Measurements from ENCODE around the gene ACP4. TPM values are rescaled to one million over a fixed set of nuclear protein-coding genes. Genes with fewer than 3 reads are reported as not detected.

Gene ACP4
- total and polyA plus RNA-seq, 4 donors, result not detected

DNA sequence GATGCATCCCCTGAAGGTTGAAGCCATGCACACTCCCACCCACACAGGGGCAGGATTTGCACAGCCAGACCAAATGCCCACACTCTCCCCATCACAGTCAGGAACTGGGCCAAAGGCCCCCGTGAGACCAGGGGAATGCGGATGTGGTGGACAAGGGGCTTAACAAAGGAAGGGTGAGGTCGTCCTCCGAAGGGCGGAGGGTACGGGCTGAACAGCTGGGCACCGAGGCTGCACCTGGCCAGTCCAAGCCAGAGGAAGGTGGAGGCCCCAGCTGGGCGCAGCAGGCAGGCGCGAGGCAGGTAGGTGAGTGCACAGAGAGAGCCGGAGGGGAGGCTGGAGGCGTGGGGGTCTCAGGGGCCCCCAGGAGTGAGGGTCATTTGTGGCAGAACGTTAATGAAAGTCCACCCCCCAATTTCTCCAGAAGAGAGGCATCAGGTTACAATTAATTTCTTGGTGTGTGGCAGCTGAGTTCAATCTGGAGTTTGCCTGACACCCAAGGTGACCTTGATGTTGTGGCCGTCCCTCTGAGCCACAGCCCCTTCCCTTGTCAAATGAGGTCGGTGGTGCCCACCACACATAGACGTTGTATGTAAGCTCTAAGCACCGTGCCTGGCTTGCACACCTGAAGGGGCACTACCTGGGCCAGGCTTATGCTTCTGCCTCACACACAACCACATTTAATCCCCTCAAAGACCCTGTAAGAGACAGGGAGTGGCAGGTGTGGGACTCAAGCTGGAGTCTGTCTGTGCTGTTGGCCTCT is 40.2 kb downstream of the ACP4 start:
- Histone ChIP-seq H3K36me3 (ENCODE audit: control insufficient read depth in 1 of 2, insufficient read depth in 2 of 2, low read length in 1 of 2) (no peaks in the 10 kb centered on the region), H3K4me1 (ENCODE audit: control insufficient read depth in 1 of 2, insufficient read depth in 2 of 2, low read length in 2 of 2) (no peaks in the 10 kb centered on the region), H3K4me3 (ENCODE audit: low read length in 2 of 2) (no peak overlapping the region), H3K27me3 (ENCODE audit: control insufficient read depth in 1 of 2, insufficient read depth in 2 of 2, low read length in 1 of 2) (no peaks in the 10 kb centered on the region), H3K27ac (ENCODE audit: low read depth in 1 of 2, low read length in 2 of 2) (no peak overlapping the region), H3K9me3 (ENCODE audit: control insufficient read depth, low read length) (no peaks in the 10 kb centered on the region)
- DNase-seq (peak in 1 of 2 donors; percentile 49), ATAC-seq (ENCODE audit: low FRiP score) (no peak)
- 46 to 53% methylated on average over 17 of the region's 17 CpGs for WGBS, 2 donors
- intact Hi-C loops (cut with DNase I), result no loop called here

DNA sequence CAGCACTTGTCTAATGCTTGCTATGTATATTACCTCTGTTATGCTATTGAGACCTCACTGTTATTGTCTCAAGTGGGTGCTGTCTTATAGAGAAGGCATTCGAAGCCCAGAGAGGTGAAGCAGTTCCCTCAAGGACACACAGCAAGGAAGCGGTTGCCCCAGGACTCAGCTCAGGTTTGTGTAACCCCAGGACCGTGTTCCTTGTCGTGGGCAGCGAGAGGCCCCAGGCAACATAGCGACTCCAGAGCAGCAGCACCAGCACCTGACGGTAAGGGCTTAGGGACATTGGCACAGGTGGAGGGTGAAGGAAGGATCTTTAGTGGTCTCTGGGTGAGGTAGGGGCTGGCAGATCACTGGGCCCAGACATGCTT is 40.8 kb downstream of the ACP4 start:
- no peak for DNase-seq
- no peaks in the 10 kb centered on the region for H3K9me3 ChIP-seq (ENCODE audit: control insufficient read depth, low read length)
- no peaks in the 10 kb centered on the region for H3K4me1 ChIP-seq (ENCODE audit: control insufficient read depth in 1 of 2, insufficient read depth in 2 of 2, low read length in 2 of 2)
- no peak for ATAC-seq (ENCODE audit: low FRiP score)
- 74% methylated on average over 7 of the region's 7 CpGs for WGBS, 2 donors
- H3K27ac ChIP-seq (ENCODE audit: low read depth in 1 of 2, low read length in 2 of 2), result no peak overlapping the region
- no peaks in the 10 kb centered on the region for H3K27me3 ChIP-seq (ENCODE audit: control insufficient read depth in 1 of 2, insufficient read depth in 2 of 2, low read length in 1 of 2)
- H3K4me3 ChIP-seq (ENCODE audit: low read length in 2 of 2), result no peak overlapping the region
- intact Hi-C loops (cut with DNase I), result no loop called here
- H3K36me3 ChIP-seq (ENCODE audit: control insufficient read depth in 1 of 2, insufficient read depth in 2 of 2, low read length in 1 of 2), result no peaks in the 10 kb centered on the region

DNA sequence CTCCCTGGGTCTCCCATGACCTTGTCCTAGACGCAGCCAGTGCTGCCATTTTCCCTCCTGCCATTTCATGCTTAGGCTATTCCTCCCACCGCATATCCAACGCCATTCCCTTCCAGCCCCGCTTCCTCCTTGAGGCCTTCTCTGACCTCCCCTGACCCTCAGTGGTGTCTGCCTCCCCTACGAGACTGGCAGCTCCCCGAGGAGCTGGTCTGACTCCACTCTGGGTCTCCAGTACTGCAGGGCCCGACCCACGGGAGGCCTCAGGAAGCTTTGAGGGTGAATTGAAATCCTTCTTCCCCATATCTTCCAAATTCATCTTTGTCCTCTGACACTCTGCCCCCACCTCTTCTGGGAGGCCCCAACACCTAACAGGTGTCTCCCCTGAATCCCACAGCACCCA is 42.5 kb downstream of the ACP4 start:
- WGBS, 2 donors, result 88 to 92% methylated on average over 8 of the region's 8 CpGs
- DNase-seq (peak in 1 of 2 donors; percentile 31), ATAC-seq (ENCODE audit: low FRiP score) (no peak)
- Histone ChIP-seq H3K9me3 (ENCODE audit: control insufficient read depth, low read length) (no peaks in the 10 kb centered on the region), H3K27me3 (ENCODE audit: control insufficient read depth in 1 of 2, insufficient read depth in 2 of 2, low read length in 1 of 2) (no peaks in the 10 kb centered on the region), H3K4me3 (ENCODE audit: low read length in 2 of 2) (no peak overlapping the region), H3K36me3 (ENCODE audit: control insufficient read depth in 1 of 2, insufficient read depth in 2 of 2, low read length in 1 of 2) (no peaks in the 10 kb centered on the region), H3K27ac (ENCODE audit: low read depth in 1 of 2, low read length in 2 of 2) (no peak overlapping the region), H3K4me1 (ENCODE audit: control insufficient read depth in 1 of 2, insufficient read depth in 2 of 2, low read length in 2 of 2) (no peaks in the 10 kb centered on the region)
- intact Hi-C loops (cut with DNase I), result no loop called here

DNA sequence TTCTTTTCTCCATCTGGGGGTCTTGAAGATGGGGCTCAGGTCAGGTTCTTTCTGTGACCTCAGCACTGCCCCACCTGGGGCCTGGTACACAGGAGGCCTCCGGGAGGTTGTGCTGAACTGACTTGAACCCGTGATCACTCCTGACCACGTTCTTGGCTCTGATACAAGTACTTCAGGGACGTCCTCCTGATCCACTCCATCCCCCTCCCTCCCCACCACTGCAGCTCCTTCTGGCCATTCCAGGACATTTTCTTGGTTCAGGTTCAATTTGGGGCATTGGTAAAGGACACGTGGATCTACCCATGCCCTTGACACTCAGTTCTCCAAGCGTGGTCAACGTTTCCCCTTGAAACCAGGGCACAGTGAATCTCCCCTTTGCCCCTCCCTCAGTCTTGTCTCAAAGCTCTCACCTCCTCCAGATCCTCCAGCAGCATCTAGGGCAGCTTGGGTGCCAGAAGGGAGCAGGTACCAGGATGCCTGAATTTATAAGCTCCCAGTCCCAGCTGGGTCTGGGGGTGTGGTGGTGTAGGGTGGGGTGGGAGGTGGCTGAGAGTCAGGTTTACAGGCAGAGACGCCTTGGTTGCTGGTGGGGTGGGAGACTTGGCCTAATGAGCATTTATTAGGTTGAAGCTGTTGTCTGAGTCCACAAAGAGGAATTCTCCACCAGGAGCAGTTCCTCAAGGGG is 43.0 kb downstream of the ACP4 start, which contains the start of gene KLK15:
TSS of gene KLK15 (minus strand) at position 458 of the 685 bp plus-strand sequence. CDS start 2,082 bp downstream, outside the sequence.
- H3K36me3 ChIP-seq (ENCODE audit: control insufficient read depth in 1 of 2, insufficient read depth in 2 of 2, low read length in 1 of 2), result no peaks in the 10 kb centered on the region
- H3K4me1 ChIP-seq (ENCODE audit: control insufficient read depth in 1 of 2, insufficient read depth in 2 of 2, low read length in 2 of 2), result no peaks in the 10 kb centered on the region
- intact Hi-C loops (cut with DNase I), result no loop called here
- H3K27ac ChIP-seq (ENCODE audit: low read depth in 1 of 2, low read length in 2 of 2), result no peak within 1 kb of the TSS
- WGBS, 2 donors, result 69 to 75% methylated on average over 8 of the region's 8 CpGs
- no peaks in the 10 kb centered on the region for H3K9me3 ChIP-seq (ENCODE audit: control insufficient read depth, low read length)
- H3K27me3 ChIP-seq (ENCODE audit: control insufficient read depth in 1 of 2, insufficient read depth in 2 of 2, low read length in 1 of 2), result no peaks in the 10 kb centered on the region
- ATAC-seq (ENCODE audit: low FRiP score) (no peak), DNase-seq (peak in 1 of 2 donors; percentile 27)
- H3K4me3 ChIP-seq (ENCODE audit: low read length in 2 of 2), result no peak within 1 kb of the TSS

DNA sequence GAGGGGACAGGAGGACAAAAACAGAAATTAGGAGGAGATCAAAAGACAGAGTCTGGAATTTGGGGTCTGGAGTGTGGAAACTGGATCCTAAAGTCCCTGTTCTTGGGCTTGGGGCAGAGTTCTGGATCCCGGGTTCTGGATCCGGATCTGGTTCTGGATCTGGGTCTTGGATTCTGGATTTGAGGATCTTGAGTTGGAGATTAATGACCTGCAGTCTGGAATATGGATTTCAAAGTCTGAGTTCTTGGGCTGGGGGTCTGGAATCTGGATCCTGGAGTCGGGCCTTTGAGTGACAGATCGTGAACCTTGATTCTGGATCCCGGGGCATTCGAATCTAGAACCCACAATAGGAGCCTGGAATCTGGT is 43.6 kb downstream of the ACP4 start:
- DNase-seq, result peak in 1 of 2 donors; percentile 4
- intact Hi-C loops (cut with DNase I), result no loop called here
- 95 to 96% methylated on average over 6 of the region's 6 CpGs for WGBS, 2 donors
- no peaks in the 10 kb centered on the region for H3K4me1 ChIP-seq (ENCODE audit: control insufficient read depth in 1 of 2, insufficient read depth in 2 of 2, low read length in 2 of 2)
- H3K27me3 ChIP-seq (ENCODE audit: control insufficient read depth in 1 of 2, insufficient read depth in 2 of 2, low read length in 1 of 2), result no peaks in the 10 kb centered on the region
- no peaks in the 10 kb centered on the region for H3K9me3 ChIP-seq (ENCODE audit: control insufficient read depth, low read length)
- no peak overlapping the region for H3K27ac ChIP-seq (ENCODE audit: low read depth in 1 of 2, low read length in 2 of 2)
- no peaks in the 10 kb centered on the region for H3K36me3 ChIP-seq (ENCODE audit: control insufficient read depth in 1 of 2, insufficient read depth in 2 of 2, low read length in 1 of 2)
- no peak for ATAC-seq (ENCODE audit: low FRiP score)
- H3K4me3 ChIP-seq (ENCODE audit: low read length in 2 of 2), result no peak overlapping the region

DNA sequence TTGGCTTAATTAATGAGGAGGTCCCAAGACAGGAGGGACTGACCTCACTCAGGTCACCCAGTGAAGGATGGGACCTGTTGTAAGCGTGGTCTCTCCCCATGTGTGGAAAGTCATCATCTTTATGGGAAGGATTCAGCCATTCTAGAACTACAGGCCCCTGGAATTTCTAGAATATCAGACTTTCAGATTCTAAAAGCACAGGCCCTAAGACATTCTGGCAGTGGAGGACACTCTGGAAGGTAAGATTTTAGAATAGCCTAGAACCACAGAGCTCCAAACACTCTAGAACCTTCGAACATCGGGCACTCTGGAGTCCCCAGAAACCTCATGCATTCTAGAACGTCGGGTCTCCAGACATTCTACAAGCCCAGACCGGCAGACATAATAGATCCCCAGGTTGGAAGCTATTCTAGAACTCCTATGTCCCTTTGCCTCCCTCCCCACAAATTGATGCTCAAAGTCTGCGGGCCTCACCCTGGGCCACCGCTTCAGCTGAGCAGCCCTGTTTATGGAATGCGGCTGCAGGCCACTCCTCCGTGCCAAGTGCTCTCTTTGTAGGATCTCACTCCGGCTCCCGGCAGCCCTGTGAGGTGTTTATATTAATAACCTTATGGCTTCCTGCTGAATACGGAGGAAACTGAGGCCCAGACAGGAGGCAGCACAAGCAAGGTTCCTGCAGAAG is 45.0 kb downstream of the ACP4 start:
- DNase-seq, result no peak
- Histone ChIP-seq H3K4me3 (ENCODE audit: low read length in 2 of 2) (peak overlapping the region in 1 of 2 donors; percentile 27), H3K27ac (ENCODE audit: low read depth in 1 of 2, low read length in 2 of 2) (no peak overlapping the region), H3K36me3 (ENCODE audit: control insufficient read depth in 1 of 2, insufficient read depth in 2 of 2, low read length in 1 of 2) (no peaks in the 10 kb centered on the region), H3K9me3 (ENCODE audit: control insufficient read depth, low read length) (no peaks in the 10 kb centered on the region), H3K4me1 (ENCODE audit: control insufficient read depth in 1 of 2, insufficient read depth in 2 of 2, low read length in 2 of 2) (no peaks in the 10 kb centered on the region), H3K27me3 (ENCODE audit: control insufficient read depth in 1 of 2, insufficient read depth in 2 of 2, low read length in 1 of 2) (no peaks in the 10 kb centered on the region)
- WGBS, 2 donors, result 30 to 31% methylated on average over 13 of the region's 13 CpGs
- intact Hi-C loops (cut with DNase I), result no loop called here
- ATAC-seq (ENCODE audit: low FRiP score), result no peak

DNA sequence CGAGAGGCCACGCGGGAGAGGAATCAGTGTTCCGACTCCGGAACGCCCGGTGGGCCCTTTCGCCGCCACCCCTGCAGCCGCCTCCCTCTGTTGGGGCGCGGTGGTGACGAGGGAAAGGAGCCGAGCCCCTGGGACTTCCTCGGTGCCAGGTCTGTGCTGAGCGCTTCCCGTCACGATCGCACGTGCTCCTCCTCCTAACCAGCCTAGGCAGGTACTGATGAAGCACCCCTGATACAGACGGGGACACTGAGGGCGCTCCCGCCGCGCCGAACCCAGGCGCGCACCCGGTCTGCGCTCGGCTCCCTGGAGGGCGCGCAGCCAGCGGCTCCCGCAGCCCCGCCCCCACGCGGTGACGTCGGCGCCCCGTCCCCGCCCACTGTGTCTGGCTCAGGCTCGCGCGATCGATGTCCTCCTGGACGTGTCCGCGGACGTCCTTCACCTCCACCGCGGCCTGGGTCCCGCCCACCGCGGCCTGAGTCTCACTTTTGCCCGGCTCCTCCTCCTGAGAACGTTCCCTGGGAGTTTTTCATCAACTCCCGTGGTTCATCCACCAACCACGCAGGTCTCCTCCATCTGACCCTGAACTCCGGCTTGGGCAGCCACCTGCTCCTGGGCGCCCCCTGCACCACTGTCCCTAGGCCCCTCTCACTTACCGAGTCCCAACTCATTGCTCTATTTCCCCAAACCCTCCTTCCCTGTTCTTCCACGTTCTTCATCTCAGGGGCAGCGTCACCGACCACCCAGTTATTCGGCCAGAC is 45.7 kb downstream of the ACP4 start:
- H3K36me3 ChIP-seq (ENCODE audit: control insufficient read depth in 1 of 2, insufficient read depth in 2 of 2, low read length in 1 of 2), result no peaks in the 10 kb centered on the region
- no peak overlapping the region for H3K27ac ChIP-seq (ENCODE audit: low read depth in 1 of 2, low read length in 2 of 2)
- H3K4me1 ChIP-seq (ENCODE audit: control insufficient read depth in 1 of 2, insufficient read depth in 2 of 2, low read length in 2 of 2), result no peaks in the 10 kb centered on the region
- DNase-seq (peak; percentile 69 to 87), ATAC-seq (ENCODE audit: low FRiP score) (peak; percentile 69)
- WGBS, 2 donors, result 2 to 3% methylated on average over 52 to 67 of the region's 67 CpGs
- H3K4me3 ChIP-seq (ENCODE audit: low read length in 2 of 2), result peak overlapping the region in 1 of 2 donors; percentile 27
- intact Hi-C loops (cut with DNase I), result no loop called here
- H3K27me3 ChIP-seq (ENCODE audit: control insufficient read depth in 1 of 2, insufficient read depth in 2 of 2, low read length in 1 of 2), result no peaks in the 10 kb centered on the region
- no peaks in the 10 kb centered on the region for H3K9me3 ChIP-seq (ENCODE audit: control insufficient read depth, low read length)

DNA sequence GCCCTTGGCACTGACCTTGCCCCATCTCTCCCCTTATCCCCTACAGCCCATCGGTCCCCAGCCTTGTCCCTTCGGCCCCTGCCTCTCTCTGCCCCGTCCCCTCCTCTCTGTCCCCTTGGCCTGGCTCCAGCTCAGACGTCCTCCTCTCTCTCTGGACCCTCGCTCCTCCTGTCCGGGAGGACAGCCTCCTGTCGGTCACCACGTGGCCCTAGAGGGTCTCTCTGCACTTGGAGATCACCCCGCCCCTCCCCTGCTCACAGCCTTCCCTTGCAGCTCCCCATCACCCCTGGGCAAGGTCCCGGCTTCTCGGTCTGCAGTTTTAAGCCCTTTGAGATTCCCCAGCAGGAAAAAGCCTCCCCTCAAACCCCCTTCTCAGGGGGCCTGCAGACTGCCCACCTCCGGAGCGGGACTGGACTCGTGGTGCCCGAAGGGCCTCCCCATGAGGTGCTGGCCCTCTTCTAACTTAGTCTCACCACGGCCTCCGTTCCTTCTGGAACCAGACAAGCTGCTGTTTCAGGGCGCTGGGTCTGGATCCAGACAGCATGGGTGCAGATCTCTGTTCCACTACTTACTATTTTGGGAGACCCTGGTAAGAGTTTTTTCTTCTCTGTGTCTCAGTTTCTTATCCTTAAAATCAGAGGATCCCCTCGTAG is 46.5 kb downstream of the ACP4 start:
- Histone ChIP-seq H3K27ac (ENCODE audit: low read depth in 1 of 2, low read length in 2 of 2) (no peak overlapping the region), H3K36me3 (ENCODE audit: control insufficient read depth in 1 of 2, insufficient read depth in 2 of 2, low read length in 1 of 2) (no peaks in the 10 kb centered on the region), H3K27me3 (ENCODE audit: control insufficient read depth in 1 of 2, insufficient read depth in 2 of 2, low read length in 1 of 2) (no peaks in the 10 kb centered on the region), H3K4me3 (ENCODE audit: low read length in 2 of 2) (no peak overlapping the region), H3K4me1 (ENCODE audit: control insufficient read depth in 1 of 2, insufficient read depth in 2 of 2, low read length in 2 of 2) (no peaks in the 10 kb centered on the region), H3K9me3 (ENCODE audit: control insufficient read depth, low read length) (no peaks in the 10 kb centered on the region)
- DNase-seq, result peak in 1 of 2 donors; percentile 22
- intact Hi-C loops (cut with DNase I), result no loop called here
- WGBS, 2 donors, result 28 to 31% methylated on average over 17 to 19 of the region's 19 CpGs
- ATAC-seq (ENCODE audit: low FRiP score), result no peak
